Right renal cortex interstitium (tissue), 3 donors: ENCODE measurements around the gene CLC. TPM values are rescaled to one million over a fixed set of nuclear protein-coding genes. Genes with fewer than 3 reads are reported as not detected.
"Not testable (repeated sequence)": the region's sequence is repeated elsewhere in the genome, so short reads cannot be mapped to it uniquely, and the experiment has no call there.

Experiments
- DNase-seq, 3 donors: peaks; one replicate each; pipeline ENCODE4 v3.0.0-alpha.2; 2013; ENCODE audit warnings: low read depth in 3 of 3, low spot score in 2 of 3
- polyA plus RNA-seq, 3 donors: library from polyadenylated mRNA; unstranded; fragments of 120-200 nt; gene quantifications; one replicate each; pipeline ENCODE4 v1.2.1, GENCODE V29; 2013; ENCODE audit not compliant: insufficient read length in 3 of 3

Gene CLC
- polyA plus RNA-seq, 3 donors, result 0.97 to 5.5 (median 2.3) TPM

GRCh38 chr19:39731685-39732084 is 6.1 kb downstream of the CLC start:
- DNase-seq, result no peak

- no peak for DNase-seq
Measured at GRCh38 chr19:39729594-39729993, 8.2 kb downstream of the CLC start.

- no peak for DNase-seq
Measured at GRCh38 chr19:39728040-39728439, 9.8 kb downstream of the CLC start.

DNA sequence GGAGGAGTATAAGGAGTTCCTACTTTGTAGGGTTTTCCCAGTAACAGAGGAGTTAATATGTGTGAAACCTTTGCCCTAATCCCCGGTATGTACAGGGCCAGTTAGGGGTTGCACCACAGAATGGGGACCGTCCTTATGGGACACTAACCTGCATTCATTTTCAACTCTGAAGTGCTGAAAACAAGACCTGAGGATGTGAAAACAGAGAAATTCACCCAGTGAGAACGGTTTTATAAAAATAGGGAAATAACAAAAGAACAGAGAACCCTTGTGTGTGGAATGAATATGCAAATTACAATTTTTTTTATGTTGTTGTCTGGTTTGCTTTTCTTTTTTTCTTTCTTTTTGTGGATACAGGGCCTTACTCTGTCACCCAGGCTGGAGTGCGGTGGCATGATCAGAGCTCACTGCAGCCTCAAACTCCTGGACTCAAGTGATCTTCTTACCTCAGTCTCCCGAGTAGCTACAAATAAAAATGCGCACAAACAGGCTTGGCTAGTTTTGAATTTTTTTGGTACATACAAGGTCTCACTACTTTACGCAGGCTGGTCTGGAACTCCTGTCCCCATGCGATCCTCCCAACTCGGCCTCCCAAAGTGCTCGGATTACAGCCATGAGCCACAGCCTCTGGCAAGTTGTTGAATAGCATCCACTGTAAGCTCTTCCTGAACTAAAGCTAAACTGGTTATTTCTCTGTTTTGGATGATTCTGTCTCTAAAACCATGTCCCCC is 10.6 kb downstream of the CLC start:
- no peak for DNase-seq

DNA sequence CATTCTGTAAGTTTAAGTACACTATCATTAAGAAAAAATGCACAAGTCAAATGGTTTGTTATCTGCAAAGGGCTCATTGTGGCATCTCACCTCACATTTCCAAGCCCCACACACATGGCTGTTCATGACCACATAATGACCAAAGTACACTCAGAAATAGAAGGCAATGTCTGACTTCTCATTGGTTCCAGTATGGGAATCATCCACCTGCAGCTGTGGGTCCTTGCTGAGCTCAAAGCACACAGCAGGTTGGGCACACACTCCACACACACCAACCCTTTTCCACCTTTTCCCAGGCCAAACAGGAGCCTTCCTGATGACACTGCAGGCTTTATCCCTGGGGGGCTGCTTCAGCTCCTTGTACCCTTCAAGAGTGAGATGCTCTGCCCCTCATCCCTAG is 11.8 kb downstream of the CLC start:
- DNase-seq, result no peak

- DNase-seq, result not testable (repeated sequence)
Measured at GRCh38 chr19:39720144-39720543, 17.7 kb downstream of the CLC start.

DNA sequence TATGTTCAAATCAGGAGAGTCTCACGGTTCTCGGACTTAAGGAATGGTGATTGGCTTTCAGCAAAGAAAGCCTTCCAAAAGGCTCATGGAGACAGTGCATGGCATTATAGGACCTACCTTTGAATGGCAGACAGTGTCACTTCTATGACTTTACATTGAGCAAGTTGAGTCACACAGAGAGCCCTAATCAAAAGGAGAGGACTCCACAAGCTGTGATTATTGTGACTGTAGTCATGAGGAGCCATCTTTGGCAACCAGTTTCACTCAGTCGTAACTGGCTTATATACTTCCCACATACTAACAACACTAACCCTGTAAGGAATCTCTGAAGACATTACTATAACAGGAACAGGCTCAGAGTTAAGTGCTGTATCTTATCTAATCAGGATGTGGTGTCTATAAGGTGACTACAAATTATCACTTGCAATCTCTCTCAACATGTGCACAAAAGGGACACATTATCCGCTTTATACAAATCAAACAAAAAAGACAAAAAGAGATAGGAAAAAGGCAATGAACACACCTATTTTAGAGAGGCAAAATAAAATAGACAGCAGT is 27.4 kb downstream of the CLC start:
- DNase-seq, result no peak

DNA sequence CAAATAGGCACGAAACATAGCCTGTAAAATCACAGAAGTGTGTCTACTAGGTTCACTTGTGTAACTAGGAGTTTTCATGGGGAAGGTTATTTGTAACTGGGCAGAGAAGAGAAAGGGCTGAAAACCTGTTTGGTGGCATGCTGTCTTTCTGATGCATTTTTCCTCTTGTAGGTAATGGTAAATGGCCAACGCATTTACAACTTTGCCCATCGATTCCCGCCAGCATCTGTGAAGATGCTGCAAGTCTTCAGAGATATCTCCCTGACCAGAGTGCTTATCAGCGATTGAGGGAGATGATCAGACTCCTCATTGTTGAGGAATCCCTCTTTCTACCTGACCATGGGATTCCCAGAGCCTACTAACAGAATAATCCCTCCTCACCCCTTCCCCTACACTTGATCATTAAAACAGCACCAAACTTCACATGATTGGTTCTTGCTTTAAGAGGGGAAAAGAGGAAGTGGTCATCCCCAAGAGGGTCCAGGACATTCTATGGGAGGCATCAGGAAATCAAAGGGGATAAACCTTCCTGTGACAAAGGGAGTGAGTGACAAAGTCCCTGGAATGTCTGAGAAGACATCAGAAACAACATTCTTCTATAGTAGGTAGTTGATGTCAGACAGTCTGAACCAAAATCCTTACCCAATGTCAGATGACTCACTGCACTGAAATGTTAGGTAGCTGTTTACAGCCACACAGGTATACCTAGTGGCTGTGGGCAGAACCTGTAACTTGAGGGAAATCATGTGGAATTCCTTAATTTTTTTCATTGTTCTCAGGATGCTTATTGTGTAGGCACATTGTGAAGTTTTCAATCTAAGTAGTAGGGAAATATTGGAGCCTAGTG is 28.6 kb downstream of the CLC start:
- no peak for DNase-seq

GRCh38 chr19:39708594-39708993 is 29.2 kb downstream of the CLC start:
- no peak for DNase-seq

DNA sequence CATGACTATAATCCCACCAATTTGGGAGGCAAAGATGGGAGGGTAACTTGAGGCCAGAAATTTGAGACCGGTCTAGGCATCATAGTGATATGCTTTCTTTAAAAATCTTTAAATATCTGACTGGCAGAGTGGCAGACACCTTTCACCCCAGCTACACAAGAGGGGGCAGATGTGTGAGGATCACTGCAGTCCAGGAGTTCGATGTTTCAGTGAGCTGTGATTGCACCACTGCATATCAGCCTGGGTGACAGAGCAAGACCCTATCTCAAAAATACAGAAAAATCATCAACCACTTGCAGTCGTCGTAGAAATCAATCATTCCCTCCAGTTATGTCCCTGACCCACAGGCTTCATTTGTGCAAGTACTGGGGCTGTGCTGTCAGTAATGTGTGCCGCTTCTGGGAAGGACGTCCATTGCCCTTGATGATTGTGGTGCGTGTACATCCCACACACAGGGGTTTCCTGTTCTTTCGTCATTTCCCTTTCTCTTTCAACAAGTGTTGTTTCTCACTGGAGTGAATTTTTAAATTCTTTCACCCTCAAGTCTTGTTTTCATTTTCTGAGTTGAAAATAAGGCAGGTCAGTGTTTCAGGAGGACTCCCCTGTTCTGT is 32.1 kb downstream of the CLC start:
- no peak for DNase-seq

GRCh38 chr19:39704181-39705044 is 33.4 kb downstream of the CLC start, which contains the start of gene LGALS14:
TSS of gene LGALS14 (plus strand) at chr19:39704481. CDS start at chr19:39704529, 48 bp downstream.
- DNase-seq, result peak in 2 of 3 donors; percentile 10 to 32

- DNase-seq, result no peak
Measured at GRCh38 chr19:39701291-39701690, 36.5 kb downstream of the CLC start.

DNA sequence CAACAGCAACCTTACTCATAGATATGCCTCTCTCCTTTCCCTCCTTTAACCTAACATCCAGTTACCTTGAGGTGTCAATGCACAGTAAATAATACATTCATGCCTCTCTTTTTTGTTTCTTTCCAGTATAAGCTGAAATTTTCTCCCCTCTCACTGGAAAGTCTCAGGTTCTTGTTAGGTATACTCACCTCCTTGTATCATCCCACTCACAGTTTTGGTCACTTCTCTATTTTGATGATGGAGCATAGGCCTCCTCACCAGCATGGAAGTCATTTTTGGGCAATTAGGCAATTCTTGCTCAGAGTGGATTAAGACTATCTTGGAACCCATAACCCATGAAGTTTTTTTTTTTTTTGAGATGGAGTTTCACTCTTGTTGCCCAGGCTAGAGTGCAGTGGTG is 39.3 kb downstream of the CLC start:
- no peak for DNase-seq

DNA sequence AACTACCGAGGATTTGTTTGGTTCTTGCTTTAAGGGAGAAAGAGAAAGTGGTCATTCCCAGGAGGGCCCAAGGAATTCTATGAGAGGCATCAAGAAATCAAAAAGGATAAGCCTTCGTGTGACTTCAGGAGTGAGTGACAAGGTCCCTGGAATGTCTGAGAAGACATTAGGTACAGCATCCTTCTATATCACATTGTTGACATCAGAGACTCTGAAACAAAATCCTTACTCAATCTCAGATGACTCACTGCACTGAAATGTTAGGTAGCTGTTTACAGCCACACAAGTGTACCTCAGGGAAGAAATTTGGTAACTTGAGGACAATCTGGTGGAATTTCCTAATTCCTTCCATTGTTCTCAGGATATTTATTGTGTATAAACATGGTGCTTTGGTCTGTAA is 41.4 kb downstream of the CLC start:
- no peak for DNase-seq

- DNase-seq, result no peak
Measured at GRCh38 chr19:39695759-39696158, 42.1 kb downstream of the CLC start.

DNA sequence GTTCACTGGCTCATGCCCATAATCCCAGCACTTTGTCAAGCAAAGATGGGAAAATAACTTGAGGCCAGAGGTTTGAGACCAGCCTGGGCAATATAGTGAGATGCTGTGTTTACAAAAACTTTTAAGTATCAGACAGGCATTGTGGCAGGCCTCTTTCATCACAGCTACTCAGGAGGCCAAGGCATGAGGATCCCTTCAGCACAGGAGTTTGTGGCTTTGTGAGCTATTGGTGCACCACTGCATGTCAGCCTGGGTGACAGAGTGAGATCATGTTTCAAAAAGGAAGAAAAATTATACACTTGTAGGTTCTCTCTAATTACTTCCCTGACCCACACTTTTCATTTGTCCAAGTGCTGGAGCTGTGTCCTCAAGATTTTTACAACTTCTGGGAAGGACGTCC is 45.0 kb downstream of the CLC start:
- DNase-seq, result no peak

- DNase-seq, result no peak
Measured at GRCh38 chr19:39692166-39692565, 45.7 kb downstream of the CLC start.

GRCh38 chr19:39688637-39689036 is 49.2 kb downstream of the CLC start:
- DNase-seq, result not testable (repeated sequence)

GRCh38 chr19:39686739-39687138 is 51.1 kb downstream of the CLC start:
- no peak for DNase-seq

GRCh38 chr19:39684267-39684666 is 53.6 kb downstream of the CLC start:
- DNase-seq, result no peak
